Progenitor cell of endocrine pancreas (in vitro differentiated cells): ENCODE measurements around the gene SWT1. TPM values are rescaled to one million over a fixed set of nuclear protein-coding genes. Genes with fewer than 3 reads are reported as not detected.

ENCODE experiments used
- DNase-seq: peaks from one replicate; pipeline ENCODE4 v3.0.0; 2021; ENCODE audit warnings: low spot score; ENCODE audit not compliant: unreplicated experiment
- H3K27ac Mint-ChIP-seq: 2 replicates; pipeline ENCODE4 v1.8.0; 2021; ENCODE audit warnings: mild to moderate bottlenecking, moderate library complexity, mixed read lengths
- H3K27me3 Mint-ChIP-seq: 2 replicates; pipeline ENCODE4 v1.8.0; 2021; ENCODE audit warnings: mixed read lengths
- H3K36me3 Mint-ChIP-seq: 2 replicates; pipeline ENCODE4 v1.8.0; 2022; ENCODE audit warnings: mixed read lengths; ENCODE audit not compliant: insufficient read depth
- H3K4me1 Mint-ChIP-seq: 2 replicates; pipeline ENCODE4 v1.8.0; 2021; ENCODE audit warnings: low read depth, mixed read lengths
- H3K4me3 Mint-ChIP-seq: 2 replicates; pipeline ENCODE4 v1.8.0; 2021; ENCODE audit warnings: low read depth, mild to moderate bottlenecking, moderate library complexity, mixed read lengths
- H3K9me3 Mint-ChIP-seq: 2 replicates; pipeline ENCODE4 v1.8.0; 2021; ENCODE audit warnings: low read depth, mixed read lengths
- CTCF ChIP-seq: fragments of 200-600 bp; sonication (generic); IDR thresholded peaks from one replicate; pipeline ENCODE4 v1.5.0; 2021; ENCODE audit warnings: antibody characterized with exemption, mild to moderate bottlenecking; ENCODE audit not compliant: unreplicated experiment
- total RNA-seq: library from RNA; stranded (reverse); gene quantifications from 2 replicates; pipeline ENCODE4 v1.2.1, GENCODE V29; 2021

The SWT1 gene
- total RNA-seq, 1 donor from 2014 or later = 12.6 TPM

DNA sequence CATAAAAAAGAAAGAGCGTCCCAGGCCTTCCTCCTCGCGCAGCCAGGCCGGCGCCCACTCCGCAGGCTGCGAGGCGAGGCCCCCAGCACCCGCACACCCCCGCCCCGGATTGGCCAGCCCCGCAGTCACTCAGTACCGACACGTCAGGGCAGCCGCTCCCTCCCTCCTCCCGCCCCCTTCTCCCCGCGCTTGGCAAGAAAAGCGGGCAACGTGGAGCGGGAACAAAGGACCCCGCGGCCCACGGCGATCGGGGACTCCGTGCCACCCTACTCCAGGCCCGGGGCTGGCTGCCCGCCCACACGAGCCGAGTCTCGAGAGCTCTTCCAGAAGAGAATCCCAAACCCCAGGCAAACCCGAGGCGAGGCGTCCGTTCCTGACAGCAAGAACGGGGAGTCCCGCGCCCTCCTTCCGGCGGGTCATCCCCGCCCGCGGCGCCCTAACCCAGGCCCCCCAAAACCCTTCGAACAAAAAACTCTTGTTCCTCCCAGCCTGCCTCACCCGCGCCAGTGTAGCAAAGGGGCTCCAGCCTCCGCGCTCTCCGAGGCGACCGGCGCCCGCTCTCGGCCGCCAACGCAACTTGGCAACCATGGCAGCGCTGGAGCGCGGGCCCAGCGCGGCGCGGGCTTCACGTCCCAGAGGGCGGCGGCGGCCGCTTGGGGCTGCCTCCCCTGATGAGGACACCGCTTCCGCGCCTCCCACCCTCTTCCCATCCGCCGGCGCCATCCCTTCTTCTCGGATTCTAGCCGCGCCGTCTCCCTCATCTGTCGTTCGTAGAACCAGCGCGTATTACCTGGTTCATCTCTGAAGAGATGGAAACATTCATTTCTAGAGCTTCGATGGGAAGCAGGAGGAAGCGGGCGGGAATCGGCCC, 159.4 kb downstream of the SWT1 start:
- no peaks in the 10 kb centered on the region for H3K27me3 Mint-ChIP-seq
- peaks cover 6% of the 10 kb centered on the region for H3K9me3 Mint-ChIP-seq
- TF ChIP-seq CTCF = no peak
- H3K4me3 Mint-ChIP-seq = peak overlapping the region; percentile 97
- H3K27ac Mint-ChIP-seq = peak overlapping the region; percentile 98
- peaks cover 40% of the 10 kb centered on the region for H3K4me1 Mint-ChIP-seq
- peaks cover 9% of the 10 kb centered on the region for H3K36me3 Mint-ChIP-seq
- DNase-seq = peak; percentile 88

GRCh38 chr1:185317034-185317885, 160.3 kb downstream of the SWT1 start, which contains the start of gene IVNS1ABP:
Gene IVNS1ABP (minus strand): TSS chr1:185317243. CDS start chr1:185309493, 7,750 bp downstream.
- TF ChIP-seq CTCF = peak; percentile 31

GRCh38 chr1:185317886-185318310, 160.9 kb downstream of the SWT1 start:
- Mint-ChIP-seq H3K27ac (peak overlapping the region; percentile 98), H3K4me3 (peak overlapping the region; percentile 97), H3K27me3 (no peaks in the 10 kb centered on the region), H3K4me1 (peaks cover 32% of the 10 kb centered on the region), H3K36me3 (peaks cover 9% of the 10 kb centered on the region), H3K9me3 (peaks cover 6% of the 10 kb centered on the region)
- TF ChIP-seq CTCF = peak; percentile 30
- DNase-seq = peak; percentile 13

More at GRCh38 chr1:185317034-185317885, 160.3 kb downstream of the SWT1 start, which contains the start of gene IVNS1ABP:
- H3K36me3 Mint-ChIP-seq = peaks cover 9% of the 10 kb centered on the region
- peaks cover 33% of the 10 kb centered on the region for H3K4me1 Mint-ChIP-seq
- peak within 1 kb of the TSS; percentile 98 for H3K27ac Mint-ChIP-seq
- DNase-seq = peak; percentile 83
- H3K4me3 Mint-ChIP-seq = peak within 1 kb of the TSS; percentile 97
- H3K9me3 Mint-ChIP-seq = peaks cover 6% of the 10 kb centered on the region
- H3K27me3 Mint-ChIP-seq = no peaks in the 10 kb centered on the region

DNA sequence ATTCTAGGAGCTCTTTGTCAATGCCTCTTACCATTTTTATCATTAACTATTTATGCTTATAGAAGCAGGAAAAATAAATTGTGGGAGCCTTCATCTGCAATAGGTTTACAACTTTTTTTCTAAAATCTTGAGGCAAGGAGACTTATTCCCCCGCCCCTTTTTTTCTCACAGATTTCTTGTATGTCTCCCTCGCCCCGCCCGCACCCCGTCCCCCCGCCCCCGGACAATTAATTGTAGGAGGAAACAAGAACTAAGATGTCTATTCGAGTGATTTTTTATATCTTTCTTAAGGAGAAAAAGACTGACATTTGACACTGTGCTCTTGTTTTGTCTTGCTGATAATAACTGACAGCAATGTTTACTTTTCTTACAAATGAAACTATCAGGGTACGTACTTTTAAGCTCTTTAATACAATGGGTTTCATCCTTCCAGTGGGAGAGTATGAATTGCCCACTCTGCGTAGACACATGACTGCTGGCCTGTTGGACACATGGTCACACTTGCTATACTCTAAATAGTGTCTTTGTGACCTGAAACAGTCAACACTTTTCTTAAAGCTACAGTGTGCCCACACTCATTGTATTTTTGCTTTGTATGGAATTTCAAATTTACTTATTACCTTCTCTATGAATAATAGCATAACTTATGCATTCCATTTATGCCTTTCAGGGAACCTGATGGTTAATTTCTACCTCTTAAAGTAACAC, 161.6 kb downstream of the SWT1 start:
- H3K27me3 Mint-ChIP-seq = no peaks in the 10 kb centered on the region
- peak overlapping the region; percentile 98 for H3K27ac Mint-ChIP-seq

More for the DNA sequence above, 161.6 kb downstream of the SWT1 start:
- DNase-seq = no peak
- no peak for TF ChIP-seq CTCF
- Mint-ChIP-seq H3K4me3 (peak overlapping the region; percentile 97), H3K4me1 (peaks cover 25% of the 10 kb centered on the region), H3K9me3 (peaks cover 6% of the 10 kb centered on the region), H3K36me3 (peaks cover 9% of the 10 kb centered on the region)
